ENCODE measurements around the gene IYD.

The IYD gene

GRCh38 chr6:150345781-150346180, 23.0 kb upstream of the IYD start:
- H3K4me3 ChIP-seq: no peak overlapping the region
- TF ChIP-seq Cebpa-rat (IDR thresholded peaks at IDR 0.05): no peak
- no peaks in the 10 kb centered on the region for H3K36me3 ChIP-seq
- H3K27ac ChIP-seq: no peak overlapping the region
- no peaks in the 10 kb centered on the region for H3K27me3 ChIP-seq
- no peaks in the 10 kb centered on the region for H3K9me3 ChIP-seq (replicated peaks in 1 of 11)
- no peaks in the 10 kb centered on the region for H4K20me1 ChIP-seq
- H3K4me2 ChIP-seq: no peak overlapping the region
- H3K4me1 ChIP-seq: peaks cover 0 to 5% (median 0%) of the 10 kb centered on the region in 10 experiments; a peak in 1 of 20 replicates
- H3K9ac ChIP-seq: no peak overlapping the region

DNA sequence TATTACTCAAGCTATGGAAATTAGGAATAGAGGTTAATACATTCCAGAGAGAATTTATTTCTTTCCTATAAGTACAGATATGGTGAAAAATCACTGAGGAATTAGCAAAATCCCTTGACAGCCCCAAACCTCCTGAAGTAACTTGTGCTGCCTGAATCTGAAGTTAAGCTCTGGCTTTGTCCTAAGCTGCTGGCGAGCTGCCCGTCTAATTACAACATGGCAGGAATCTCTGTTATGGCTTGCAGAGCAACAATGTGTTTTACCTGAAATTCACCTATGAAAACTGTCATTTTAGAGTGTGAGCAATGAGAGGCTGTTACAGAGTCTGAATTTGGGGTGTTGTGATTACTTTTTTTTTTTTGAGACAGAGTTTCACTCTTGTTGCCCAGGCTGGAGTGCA, 22.5 kb upstream of the IYD start:
- peaks cover 0 to 5% (median 0%) of the 10 kb centered on the region in 10 experiments; a peak in 1 of 20 replicates for H3K4me1 ChIP-seq
- no peak overlapping the region for H3K9ac ChIP-seq
- H3K27ac ChIP-seq: no peak overlapping the region

GRCh38 chr6:150347845-150348244, 21.0 kb upstream of the IYD start:
- no peaks in the 10 kb centered on the region for H3K27me3 ChIP-seq
- no peaks in the 10 kb centered on the region for H3K9me3 ChIP-seq (replicated peaks in 1 of 11)
- H3K36me3 ChIP-seq: no peaks in the 10 kb centered on the region
- no peak overlapping the region for H3K27ac ChIP-seq
- H3K4me1 ChIP-seq: peaks cover 0 to 10% (median 0%) of the 10 kb centered on the region in 10 experiments; a peak in 2 of 20 replicates
- no peak for TF ChIP-seq Cebpa-rat (IDR thresholded peaks at IDR 0.05)
- no peaks in the 10 kb centered on the region for H4K20me1 ChIP-seq
- no peak overlapping the region for H3K4me3 ChIP-seq
- H3K9ac ChIP-seq: no peak overlapping the region
- no peak overlapping the region for H3K4me2 ChIP-seq

More for the DNA sequence above, 22.5 kb upstream of the IYD start:
- Histone ChIP-seq H3K9me3 (replicated peaks in 1 of 11) (no peaks in the 10 kb centered on the region), H3K4me2 (no peak overlapping the region), H3K4me3 (no peak overlapping the region), H4K20me1 (no peaks in the 10 kb centered on the region), H3K27me3 (no peaks in the 10 kb centered on the region), H3K36me3 (no peaks in the 10 kb centered on the region)
- TF ChIP-seq Cebpa-rat (IDR thresholded peaks at IDR 0.05): no peak

- TF ChIP-seq Cebpa-rat (IDR thresholded peaks at IDR 0.05): no peak
- Histone ChIP-seq H3K4me1 (peaks cover 0 to 8% (median 0%) of the 10 kb centered on the region in 10 experiments; a peak in 2 of 20 replicates), H3K36me3 (no peaks in the 10 kb centered on the region), H3K27ac (no peak overlapping the region), H4K20me1 (no peaks in the 10 kb centered on the region), H3K9me3 (replicated peaks in 1 of 11) (no peaks in the 10 kb centered on the region), H3K4me3 (no peak overlapping the region), H3K9ac (no peak overlapping the region), H3K27me3 (no peaks in the 10 kb centered on the region), H3K4me2 (no peak overlapping the region)
Observed at GRCh38 chr6:150349546-150349945, 19.3 kb upstream of the IYD start.

- H3K36me3 ChIP-seq: no peaks in the 10 kb centered on the region
- H3K27me3 ChIP-seq: no peaks in the 10 kb centered on the region
- no peak overlapping the region for H3K9ac ChIP-seq
- H3K4me3 ChIP-seq: no peak overlapping the region
- H3K4me1 ChIP-seq: peaks cover 0 to 8% (median 0%) of the 10 kb centered on the region in 10 experiments; a peak in 2 of 20 replicates
- H3K4me2 ChIP-seq: peak overlapping the region in 1 of 11 experiments; percentile 14; a peak in 2 of 22 replicates
- no peak for TF ChIP-seq Cebpa-rat (IDR thresholded peaks at IDR 0.05)
- no peaks in the 10 kb centered on the region for H4K20me1 ChIP-seq
- H3K9me3 ChIP-seq (replicated peaks in 1 of 11): peaks cover 0 to 8% (median 0%) of the 10 kb centered on the region in 11 experiments; a peak in 4 of 22 replicates
- no peak overlapping the region for H3K27ac ChIP-seq
Observed at GRCh38 chr6:150352321-150353296, 16.2 kb upstream of the IYD start.

DNA sequence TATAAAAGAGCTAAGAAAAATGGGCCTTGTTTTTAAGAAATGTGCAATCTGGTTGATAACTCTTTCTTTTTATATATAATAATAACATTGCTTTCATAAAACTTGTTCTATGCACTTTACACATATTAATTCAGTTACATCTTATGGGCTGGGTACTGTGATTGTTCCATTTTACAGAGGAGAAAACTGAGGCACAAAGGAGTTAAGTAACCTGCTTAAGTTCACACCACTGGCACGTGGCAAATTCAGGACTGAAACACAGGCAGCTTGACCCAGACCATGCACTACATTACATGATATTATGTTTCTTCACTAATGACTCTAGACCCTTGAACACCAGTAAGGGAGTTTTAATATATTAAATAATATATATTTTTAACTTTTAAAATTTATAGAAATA, 15.4 kb upstream of the IYD start:
- Histone ChIP-seq H3K4me3 (no peak overlapping the region), H4K20me1 (no peaks in the 10 kb centered on the region), H3K9me3 (replicated peaks in 1 of 11) (peaks cover 0 to 8% (median 0%) of the 10 kb centered on the region in 11 experiments; a peak in 4 of 22 replicates), H3K36me3 (no peaks in the 10 kb centered on the region), H3K4me2 (no peak overlapping the region), H3K27me3 (no peaks in the 10 kb centered on the region), H3K9ac (no peak overlapping the region), H3K4me1 (peaks cover 0 to 8% (median 0%) of the 10 kb centered on the region in 10 experiments; a peak in 2 of 20 replicates), H3K27ac (no peak overlapping the region)
- TF ChIP-seq Cebpa-rat (IDR thresholded peaks at IDR 0.05): no peak

- H3K27me3 ChIP-seq: no peaks in the 10 kb centered on the region
- peaks cover 0 to 8% (median 0%) of the 10 kb centered on the region in 11 experiments; a peak in 4 of 22 replicates for H3K9me3 ChIP-seq (replicated peaks in 1 of 11)
- H3K9ac ChIP-seq: no peak overlapping the region
- H3K27ac ChIP-seq: no peak overlapping the region
- H4K20me1 ChIP-seq: no peaks in the 10 kb centered on the region
- H3K4me3 ChIP-seq: no peak overlapping the region
- no peak for TF ChIP-seq Cebpa-rat (IDR thresholded peaks at IDR 0.05)
- H3K4me2 ChIP-seq: no peak overlapping the region
- no peaks in the 10 kb centered on the region for H3K36me3 ChIP-seq
- H3K4me1 ChIP-seq: peaks cover 0 to 8% (median 0%) of the 10 kb centered on the region in 10 experiments; a peak in 2 of 20 replicates
Observed at GRCh38 chr6:150354754-150355571, 13.8 kb upstream of the IYD start.

GRCh38 chr6:150355932-150356331, 12.9 kb upstream of the IYD start:
- Histone ChIP-seq H3K9ac (no peak overlapping the region), H3K9me3 (replicated peaks in 1 of 11) (peaks cover 0 to 8% (median 0%) of the 10 kb centered on the region in 11 experiments; a peak in 4 of 22 replicates), H4K20me1 (no peaks in the 10 kb centered on the region), H3K27me3 (no peaks in the 10 kb centered on the region), H3K4me3 (no peak overlapping the region), H3K36me3 (no peaks in the 10 kb centered on the region), H3K4me2 (no peak overlapping the region), H3K4me1 (peaks cover 0 to 8% (median 0%) of the 10 kb centered on the region in 10 experiments; a peak in 2 of 20 replicates), H3K27ac (no peak overlapping the region)
- no peak for TF ChIP-seq Cebpa-rat (IDR thresholded peaks at IDR 0.05)

GRCh38 chr6:150361876-150362275, 6.9 kb upstream of the IYD start:
- peaks cover 0 to 34% (median 19%) of the 10 kb centered on the region in 10 experiments; a peak in 14 of 20 replicates for H3K4me1 ChIP-seq
- H3K4me2 ChIP-seq: peak overlapping the region in 8 of 11 experiments; percentile 13 to 54 (median 48); a peak in 14 of 22 replicates
- no peak overlapping the region for H3K27ac ChIP-seq
- TF ChIP-seq Cebpa-rat (IDR thresholded peaks at IDR 0.05): no peak
- H3K9ac ChIP-seq: no peak overlapping the region
- no peak overlapping the region for H3K4me3 ChIP-seq
- H3K9me3 ChIP-seq (replicated peaks in 1 of 11): 0 out of 22 replicates have a peak, but pooled peaks cover 0 to 2% (median 0%) of the 10 kb centered on the region in 11 experiments
- 0 out of 22 replicates have a peak, but pooled peaks cover 0 to 2% (median 0%) of the 10 kb centered on the region in 11 experiments for H3K27me3 ChIP-seq
- no peaks in the 10 kb centered on the region for H4K20me1 ChIP-seq
- H3K36me3 ChIP-seq: no peaks in the 10 kb centered on the region

Data from BLaER1 treated with 17β-estradiol and CSF1 and Interleukin-3, amounts not matched to agents 10 nM and 100 nM (cell line).